GM12878 (cell line): ENCODE data around the gene FAXC. TPM values are rescaled to one million over a fixed set of nuclear protein-coding genes. Genes with fewer than 3 reads are reported as not detected.

Experiments
- ATAC-seq: fragments of 200-7000 bp; cut with Tn5 transposase; 3 replicates; pipeline ENCODE4 v1.9.1; 2020; ENCODE audit warnings: mild to moderate bottlenecking, moderate library complexity
- BruUV-seq: library from RNA; stranded (reverse); fragments of 400-500 nt; replicated peaks from 2 replicates; lab custom pipeline; 2021; lab: Mats Ljungman, UMichigan
- CTCF ChIA-PET: fragments of 300-600 bp; sonication (Branson Sonifier 250); formaldehyde crosslinking; extraction: SDS; loops from one replicate; lab custom pipeline; 2021; ENCODE audit warnings: inconsistent platforms; lab: Yijun Ruan, JAX
- POLR2A ChIA-PET: fragments of 350-600 bp; formaldehyde crosslinking; extraction: SDS; loops from one replicate; lab custom pipeline; 2021; ENCODE audit warnings: inconsistent platforms; lab: Charles Lee
- RAD21 ChIA-PET: fragments of 300-600 bp; sonication (Branson Sonifier 250); formaldehyde crosslinking; loops from one replicate; lab custom pipeline; 2023; ENCODE audit warnings: antibody characterized with exemption; ENCODE audit not compliant: unreplicated experiment; lab: Charles Lee
- SMC1A ChIA-PET: fragments of 300-600 bp; sonication (Branson Sonifier 250); formaldehyde crosslinking; loops from one replicate; lab custom pipeline; 2023; ENCODE audit not compliant: unreplicated experiment, uncharacterized antibody; lab: Charles Lee
- DNase-seq: peaks from one replicate; pipeline ENCODE4 v3.0.0-alpha.2; 2011; ENCODE audit warnings: low read depth, low spot score
- FAIRE-seq: peaks from 3 replicates; lab custom pipeline; 2011; peaks lifted over from hg19 to GRCh38; lab: Jason Lieb, UNC
- H2AFZ ChIP-seq: 2 replicates; pipeline ENCODE4 v1.6.0; 2011; ENCODE audit warnings: low read depth, low read length, control low read depth; ENCODE audit not compliant: control insufficient read depth
- H3K27ac ChIP-seq: 2 replicates; pipeline ENCODE4 v1.5.1; 2011; ENCODE audit warnings: control low read depth; ENCODE audit not compliant: control insufficient read depth, insufficient read depth
- H3K27me3 ChIP-seq, 2 experiments: replicated peaks in 1 of 2; 2 replicates each; pipeline versions ENCODE4 v1.6.0 to v1.6.1; 2011; ENCODE audit warnings: low read length in 1 of 2; ENCODE audit not compliant: control insufficient read depth in 2 of 2, insufficient read depth in 2 of 2
- H3K36me3 ChIP-seq, 2 experiments: 2 replicates each; pipeline ENCODE4 v1.5.1; 2011; ENCODE audit warnings: low read length in 1 of 2; ENCODE audit not compliant: control insufficient read depth in 2 of 2, insufficient read depth in 2 of 2
- H3K4me1 ChIP-seq: 2 replicates; pipeline ENCODE4 v1.6.1; 2011; ENCODE audit warnings: mild to moderate bottlenecking, low read length, moderate library complexity, mixed read lengths; ENCODE audit not compliant: control insufficient read depth, insufficient read depth
- H3K4me2 ChIP-seq: 2 replicates; pipeline ENCODE4 v1.6.0; 2011; ENCODE audit warnings: control low read depth; ENCODE audit not compliant: control insufficient read depth, insufficient read depth
- H3K4me3 ChIP-seq: fragments of 200-600 bp; sonication (generic); 2 replicates; pipeline ENCODE4 v1.5.1; 2016
- H3K79me2 ChIP-seq: 2 replicates; pipeline ENCODE4 v1.6.0; 2011; ENCODE audit warnings: low read length; ENCODE audit not compliant: control insufficient read depth, insufficient read depth
- H3K9ac ChIP-seq: 2 replicates; pipeline ENCODE4 v1.8.0; 2011; ENCODE audit warnings: low read length, control low read depth, mixed read lengths; ENCODE audit not compliant: control insufficient read depth, insufficient read depth
- H3K9me3 ChIP-seq: replicated peaks from 3 replicates; pipeline ENCODE4 v1.5.1; 2011; ENCODE audit warnings: mild to moderate bottlenecking, low read length; ENCODE audit not compliant: control insufficient read depth, insufficient read depth
- H4K20me1 ChIP-seq: 2 replicates; pipeline ENCODE4 v1.6.0; 2011; ENCODE audit not compliant: control insufficient read depth, insufficient read depth
- BCL11A ChIP-seq: IDR thresholded peaks from 2 replicates; pipeline ENCODE4 v1.6.1; 2011; ENCODE audit warnings: low read depth, low read length
- CBX5 ChIP-seq: sonication (generic); IDR thresholded peaks from 2 replicates; pipeline ENCODE4 v1.6.1; 2016; ENCODE audit warnings: low read depth, moderate library complexity, mild to moderate bottlenecking, inconsistent platforms
- ETV6 ChIP-seq, 2 experiments: fragments of 450-650 bp in 1 of 2; IDR thresholded peaks in 1 of 2; conservative IDR thresholded peaks in 1 of 2; 2 replicates each; pipeline ENCODE4 v1.6.1; 2014; ENCODE audit warnings: antibody characterized with exemption in 1 of 2, borderline replicate concordance in 1 of 2, low read depth in 1 of 2, mild to moderate bottlenecking in 1 of 2, moderate library complexity in 1 of 2
- FOXM1 ChIP-seq: IDR thresholded peaks from 2 replicates; pipeline ENCODE4 v1.6.1; 2012; ENCODE audit warnings: low read depth, mild to moderate bottlenecking, inconsistent platforms, low read length, moderate library complexity
- GABPA ChIP-seq: IDR thresholded peaks from 2 replicates; pipeline ENCODE4 v1.6.1; 2014; ENCODE audit warnings: antibody characterized with exemption, low read depth, mild to moderate bottlenecking, inconsistent platforms
- HCFC1 ChIP-seq: fragments of 150-350 bp; IDR thresholded peaks from 2 replicates; pipeline ENCODE4 v1.6.1; 2014; ENCODE audit warnings: low read length
- HDAC2 ChIP-seq: fragments of 200-600 bp; sonication (generic); IDR thresholded peaks from 2 replicates; pipeline ENCODE4 v1.6.1; 2017
- KLF5 ChIP-seq: fragments of 450-650 bp; IDR thresholded peaks from 2 replicates; pipeline ENCODE4 v1.6.1; 2014; ENCODE audit warnings: mild to moderate bottlenecking; ENCODE audit not compliant: partially characterized antibody
- NFIC ChIP-seq: IDR thresholded peaks from 2 replicates; pipeline ENCODE4 v1.6.1; 2012; ENCODE audit warnings: low read depth, mild to moderate bottlenecking, inconsistent platforms, low read length, moderate library complexity
- NR2C1 ChIP-seq: fragments of 450-650 bp; IDR thresholded peaks from 2 replicates; pipeline ENCODE4 v1.6.1; 2017; ENCODE audit warnings: antibody characterized with exemption, mild to moderate bottlenecking, moderate library complexity
- PAX5 ChIP-seq: IDR thresholded peaks from 2 replicates; pipeline ENCODE4 v1.6.1; 2011; ENCODE audit warnings: low read depth, low read length, borderline replicate concordance
- PML ChIP-seq: IDR thresholded peaks from 2 replicates; pipeline ENCODE4 v1.6.1; 2012; ENCODE audit warnings: low read length, inconsistent platforms
- SIN3A ChIP-seq: IDR thresholded peaks from 2 replicates; pipeline ENCODE4 v1.6.1; 2012; ENCODE audit warnings: low read depth, low read length, improper control_type of control experiment
- TARDBP ChIP-seq: IDR thresholded peaks from 2 replicates; pipeline ENCODE4 v1.6.1; 2016; ENCODE audit warnings: borderline replicate concordance
- TCF12 ChIP-seq: IDR thresholded peaks from 2 replicates; pipeline ENCODE4 v1.6.1; 2011; ENCODE audit warnings: low read depth, mild to moderate bottlenecking, low read length
- ZNF207 ChIP-seq: fragments of 450-650 bp; IDR thresholded peaks from 2 replicates; pipeline ENCODE4 v1.6.1; 2014; ENCODE audit warnings: antibody characterized with exemption, mild to moderate bottlenecking, borderline replicate concordance
- WGBS: methylation state at CpG from one replicate; pipeline ENCODE4 v1.1.6; 2016; ENCODE audit warnings: low lambda C conversion rate; ENCODE audit not compliant: insufficient replicate concordance, insufficient coverage; ENCODE audit errors: missing lambda C conversion rate; 5-methylcytosine and 5-hydroxymethylcytosine counted together
- in situ Hi-C: fragments of 300-500 bp; cut with MboI; formaldehyde crosslinking; loops from 9 replicates; pipeline ENCODE4 v1.14.3; 2018; ENCODE audit warnings: mixed read lengths
- intact Hi-C: fragments of 100-400 bp; cut with micrococcal nuclease; formaldehyde crosslinking; loops from one replicate; pipeline ENCODE4 v1.14.2; 2022; ENCODE audit not compliant: unreplicated experiment
- polyA plus RNA-seq, 11 experiments: library from polyadenylated mRNA; depleted of rRNA in 4 of 11; unstranded in 6 of 11; stranded (reverse) in 5 of 11; fragments of >200 nt; fragmentation: Nextera tagmentation in 4 of 11; fragmentation: Illumina TruSeq in 1 of 11; extraction: Ambion mirVana in 4 of 11; extraction: Trizol in 1 of 11; gene quantifications; 1 replicate in 1 of 11; 2 replicates in 10 of 11; pipeline versions ENCODE4 v1.2.1 to v1.2.3, GENCODE V29; 2011 to 2016; ENCODE audit warnings: inconsistent platforms in 2 of 11, missing spikeins in 2 of 11, low read depth in 1 of 11
- total RNA-seq, 4 experiments: library from RNA; depleted of rRNA in 3 of 4; stranded (reverse); fragments of >200 nt in 3 of 4; fragmentation: Illumina TruSeq in 1 of 4; extraction: Trizol in 1 of 4; gene quantifications; 2 replicates each; pipeline versions ENCODE4 v1.2.1 to v1.2.3, GENCODE V29; 2013 to 2021
- TF ChIP-seq, protein P1 (sequence below): fragments of 450-650 bp; IDR thresholded peaks from 2 replicates; pipeline ENCODE4 v1.6.1; 2017; ENCODE audit warnings: borderline replicate concordance
- TF ChIP-seq, protein P2 (sequence below): fragments of 450-650 bp; IDR thresholded peaks from 2 replicates; pipeline ENCODE4 v1.6.1; 2018; ENCODE audit warnings: borderline replicate concordance, mild to moderate bottlenecking; ENCODE audit not compliant: partially characterized antibody

The FAXC gene
- total and polyA plus RNA-seq, 10 of the 15 experiments (the other 5 are each of a cell fraction or from before 2014, with no cell fraction given) = not detected

GRCh38 chr6:99289701-99290100 is 59.8 kb downstream of the FAXC start:
- no peak overlapping the region for H3K27ac ChIP-seq
- intact Hi-C loops (no loop called here), in situ Hi-C loops (no loop called here)
- DNase-seq (no peak), FAIRE-seq (no peak), ATAC-seq (no peak)
- no peaks in the 10 kb centered on the region for H3K4me1 ChIP-seq
- POLR2A ChIA-PET = no interaction called here
- no peaks in the 10 kb centered on the region for H3K36me3 ChIP-seq
- no peaks in the 10 kb centered on the region for H4K20me1 ChIP-seq
- no peak overlapping the region for H3K4me2 ChIP-seq
- SMC1A ChIA-PET = no interaction called here
- RAD21 ChIA-PET = no interaction called here
- CTCF ChIA-PET = interaction anchor here (0.7 to 1.2 kb wide), 4 partner anchors 9 to 278 kb away, joined by 3 to 4 read pairs (median 3); no protein-coding TSS in a partner anchor
- no peaks in the 10 kb centered on the region for H3K9me3 ChIP-seq
- no peak overlapping the region for H3K4me3 ChIP-seq
- no peaks in the 10 kb centered on the region for H3K79me2 ChIP-seq
- no peak for TF ChIP-seq HDAC2
- TF ChIP-seq TARDBP = no peak
- TF ChIP-seq NR2C1 = no peak
- TF ChIP-seq HCFC1 = no peak
- TF ChIP-seq NFIC = no peak
- TF ChIP-seq PAX5 = no peak
- no peak for TF ChIP-seq FOXM1
- no peak for TF ChIP-seq KLF5
- no peak for TF ChIP-seq CBX5
- TF ChIP-seq BCL11A = no peak
- TF ChIP-seq, protein P1, sequence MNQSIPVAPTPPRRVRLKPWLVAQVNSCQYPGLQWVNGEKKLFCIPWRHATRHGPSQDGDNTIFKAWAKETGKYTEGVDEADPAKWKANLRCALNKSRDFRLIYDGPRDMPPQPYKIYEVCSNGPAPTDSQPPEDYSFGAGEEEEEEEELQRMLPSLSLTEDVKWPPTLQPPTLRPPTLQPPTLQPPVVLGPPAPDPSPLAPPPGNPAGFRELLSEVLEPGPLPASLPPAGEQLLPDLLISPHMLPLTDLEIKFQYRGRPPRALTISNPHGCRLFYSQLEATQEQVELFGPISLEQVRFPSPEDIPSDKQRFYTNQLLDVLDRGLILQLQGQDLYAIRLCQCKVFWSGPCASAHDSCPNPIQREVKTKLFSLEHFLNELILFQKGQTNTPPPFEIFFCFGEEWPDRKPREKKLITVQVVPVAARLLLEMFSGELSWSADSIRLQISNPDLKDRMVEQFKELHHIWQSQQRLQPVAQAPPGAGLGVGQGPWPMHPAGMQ = no peak
- TF ChIP-seq PML = no peak
- TF ChIP-seq TCF12 = no peak
- TF ChIP-seq GABPA = no peak
- TF ChIP-seq ZNF207 = no peak
- no peak for TF ChIP-seq SIN3A
- TF ChIP-seq, protein P2, sequence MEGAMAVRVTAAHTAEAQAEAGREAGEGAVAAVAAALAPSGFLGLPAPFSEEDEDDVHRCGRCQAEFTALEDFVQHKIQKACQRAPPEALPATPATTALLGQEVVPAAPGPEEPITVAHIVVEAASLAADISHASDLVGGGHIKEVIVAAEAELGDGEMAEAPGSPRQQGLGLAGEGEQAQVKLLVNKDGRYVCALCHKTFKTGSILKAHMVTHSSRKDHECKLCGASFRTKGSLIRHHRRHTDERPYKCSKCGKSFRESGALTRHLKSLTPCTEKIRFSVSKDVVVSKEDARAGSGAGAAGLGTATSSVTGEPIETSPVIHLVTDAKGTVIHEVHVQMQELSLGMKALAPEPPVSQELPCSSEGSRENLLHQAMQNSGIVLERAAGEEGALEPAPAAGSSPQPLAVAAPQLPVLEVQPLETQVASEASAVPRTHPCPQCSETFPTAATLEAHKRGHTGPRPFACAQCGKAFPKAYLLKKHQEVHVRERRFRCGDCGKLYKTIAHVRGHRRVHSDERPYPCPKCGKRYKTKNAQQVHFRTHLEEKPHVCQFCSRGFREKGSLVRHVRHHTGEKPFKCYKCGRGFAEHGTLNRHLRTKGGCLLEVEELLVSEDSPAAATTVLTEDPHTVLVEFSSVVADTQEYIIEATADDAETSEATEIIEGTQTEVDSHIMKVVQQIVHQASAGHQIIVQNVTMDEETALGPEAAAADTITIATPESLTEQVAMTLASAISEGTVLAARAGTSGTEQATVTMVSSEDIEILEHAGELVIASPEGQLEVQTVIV = no peak
- no peak for TF ChIP-seq ETV6 (conservative IDR thresholded peaks at IDR 0.05 in 1 of 2, IDR thresholded peaks at IDR 0.05 in 1 of 2; ENCODE audit: borderline replicate concordance in 1 of 2, low read depth in 1 of 2)
- H2AFZ ChIP-seq = no peak overlapping the region
- H3K9ac ChIP-seq = no peak overlapping the region
- H3K27me3 ChIP-seq = peaks cover 0 to 3% of the 10 kb centered on the region in 2 experiments; a peak in 1 of 4 replicates
- no TSS peak for BruUV-seq
- 40% methylated on average over 2 of the region's 2 CpGs for WGBS
